Stomach (tissue), 4 donors: ENCODE data around the gene ZDHHC11.

Source experiments
- CTCF ChIP-seq, 7 experiments: fragments of 450-650 bp in 4 of 7; fragments of 200-600 bp in 3 of 7; sonication (generic) in 3 of 7; IDR thresholded peaks; one replicate each; pipeline ENCODE4 v1.5.1; 2016 to 2019; ENCODE audit warnings: antibody characterized with exemption in 7 of 7, control low read depth in 2 of 7, mild to moderate bottlenecking in 1 of 7
- POLR2AphosphoS5 ChIP-seq, 3 donors: sonication (generic); formaldehyde crosslinking; IDR thresholded peaks; one replicate each; pipeline ENCODE4 v1.6.1; 2016; ENCODE audit warnings: antibody characterized with exemption in 3 of 3

GRCh38 chr5:878125-878524 lies 27.3 kb upstream of the ZDHHC11 start:
- TF ChIP-seq CTCF (IDR thresholded peaks at IDR 0.05), result no peak
- TF ChIP-seq POLR2AphosphoS5 (IDR thresholded peaks at IDR 0.05), result no peak
